ENCODE data around the gene IARS1. TPM values are rescaled to one million over a fixed set of nuclear protein-coding genes. Genes with fewer than 3 reads are reported as not detected.
A peak's percentile ranks its signal among the peaks of the same experiment; 100 is the strongest.

IARS1 gene
- total and polyA plus RNA-seq, 2 of the 13 experiments (the other 11 are each of a cell fraction or from before 2014, with no cell fraction given), result 55.9 to 185 TPM

DNA sequence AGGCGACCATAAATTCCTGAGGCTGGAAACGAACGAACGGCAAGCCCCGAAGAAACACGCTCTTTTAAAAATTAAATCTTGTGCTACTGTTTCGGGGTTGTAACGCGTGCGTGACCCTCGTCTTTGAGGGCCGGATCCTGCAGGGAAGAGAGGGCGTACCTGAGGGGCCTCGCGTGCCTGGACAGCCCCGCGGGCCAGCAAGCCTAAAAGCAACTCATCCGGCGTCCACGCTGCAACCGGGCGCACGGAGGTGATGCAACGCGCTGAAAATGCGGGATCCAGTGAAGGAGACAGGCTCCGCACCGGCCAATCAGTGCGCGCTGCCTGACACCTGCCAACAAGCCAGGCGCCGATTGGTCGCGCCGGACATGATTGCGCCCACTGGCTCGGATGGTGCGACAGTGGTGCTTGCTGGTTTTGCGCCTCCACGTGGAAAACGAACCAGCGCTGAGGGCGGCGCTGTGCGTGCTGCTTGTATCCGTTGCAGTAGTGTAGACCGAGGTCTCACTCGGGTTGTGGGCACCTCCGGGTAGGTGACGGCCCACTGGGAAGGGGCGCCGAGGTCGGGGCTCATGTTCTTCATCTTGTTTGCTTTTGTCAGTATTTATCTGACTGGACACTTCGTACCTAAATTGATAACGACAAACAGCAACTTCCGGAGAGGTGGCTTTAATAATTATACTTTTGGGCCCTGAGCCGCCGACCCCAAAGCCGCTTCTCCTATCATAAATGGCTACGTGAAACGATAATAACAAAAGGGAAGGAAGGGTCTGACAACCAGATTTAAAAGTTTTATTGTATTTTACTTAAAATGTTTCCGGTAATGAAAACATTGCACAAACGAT, at the start of gene IARS1 (continued):
- TF ChIP-seq, protein P1, sequence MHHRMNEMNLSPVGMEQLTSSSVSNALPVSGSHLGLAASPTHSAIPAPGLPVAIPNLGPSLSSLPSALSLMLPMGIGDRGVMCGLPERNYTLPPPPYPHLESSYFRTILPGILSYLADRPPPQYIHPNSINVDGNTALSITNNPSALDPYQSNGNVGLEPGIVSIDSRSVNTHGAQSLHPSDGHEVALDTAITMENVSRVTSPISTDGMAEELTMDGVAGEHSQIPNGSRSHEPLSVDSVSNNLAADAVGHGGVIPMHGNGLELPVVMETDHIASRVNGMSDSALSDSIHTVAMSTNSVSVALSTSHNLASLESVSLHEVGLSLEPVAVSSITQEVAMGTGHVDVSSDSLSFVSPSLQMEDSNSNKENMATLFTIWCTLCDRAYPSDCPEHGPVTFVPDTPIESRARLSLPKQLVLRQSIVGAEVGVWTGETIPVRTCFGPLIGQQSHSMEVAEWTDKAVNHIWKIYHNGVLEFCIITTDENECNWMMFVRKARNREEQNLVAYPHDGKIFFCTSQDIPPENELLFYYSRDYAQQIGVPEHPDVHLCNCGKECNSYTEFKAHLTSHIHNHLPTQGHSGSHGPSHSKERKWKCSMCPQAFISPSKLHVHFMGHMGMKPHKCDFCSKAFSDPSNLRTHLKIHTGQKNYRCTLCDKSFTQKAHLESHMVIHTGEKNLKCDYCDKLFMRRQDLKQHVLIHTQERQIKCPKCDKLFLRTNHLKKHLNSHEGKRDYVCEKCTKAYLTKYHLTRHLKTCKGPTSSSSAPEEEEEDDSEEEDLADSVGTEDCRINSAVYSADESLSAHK (CRISPR knock-in tag; IDR thresholded peaks at IDR 0.05; ENCODE audit: borderline replicate concordance), result no peak
- TF ChIP-seq, protein P2, sequence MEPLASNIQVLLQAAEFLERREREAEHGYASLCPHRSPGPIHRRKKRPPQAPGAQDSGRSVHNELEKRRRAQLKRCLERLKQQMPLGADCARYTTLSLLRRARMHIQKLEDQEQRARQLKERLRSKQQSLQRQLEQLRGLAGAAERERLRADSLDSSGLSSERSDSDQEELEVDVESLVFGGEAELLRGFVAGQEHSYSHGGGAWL (CRISPR knock-in tag; IDR thresholded peaks at IDR 0.05), result peak; percentile 97
- TF ChIP-seq, protein P3, sequence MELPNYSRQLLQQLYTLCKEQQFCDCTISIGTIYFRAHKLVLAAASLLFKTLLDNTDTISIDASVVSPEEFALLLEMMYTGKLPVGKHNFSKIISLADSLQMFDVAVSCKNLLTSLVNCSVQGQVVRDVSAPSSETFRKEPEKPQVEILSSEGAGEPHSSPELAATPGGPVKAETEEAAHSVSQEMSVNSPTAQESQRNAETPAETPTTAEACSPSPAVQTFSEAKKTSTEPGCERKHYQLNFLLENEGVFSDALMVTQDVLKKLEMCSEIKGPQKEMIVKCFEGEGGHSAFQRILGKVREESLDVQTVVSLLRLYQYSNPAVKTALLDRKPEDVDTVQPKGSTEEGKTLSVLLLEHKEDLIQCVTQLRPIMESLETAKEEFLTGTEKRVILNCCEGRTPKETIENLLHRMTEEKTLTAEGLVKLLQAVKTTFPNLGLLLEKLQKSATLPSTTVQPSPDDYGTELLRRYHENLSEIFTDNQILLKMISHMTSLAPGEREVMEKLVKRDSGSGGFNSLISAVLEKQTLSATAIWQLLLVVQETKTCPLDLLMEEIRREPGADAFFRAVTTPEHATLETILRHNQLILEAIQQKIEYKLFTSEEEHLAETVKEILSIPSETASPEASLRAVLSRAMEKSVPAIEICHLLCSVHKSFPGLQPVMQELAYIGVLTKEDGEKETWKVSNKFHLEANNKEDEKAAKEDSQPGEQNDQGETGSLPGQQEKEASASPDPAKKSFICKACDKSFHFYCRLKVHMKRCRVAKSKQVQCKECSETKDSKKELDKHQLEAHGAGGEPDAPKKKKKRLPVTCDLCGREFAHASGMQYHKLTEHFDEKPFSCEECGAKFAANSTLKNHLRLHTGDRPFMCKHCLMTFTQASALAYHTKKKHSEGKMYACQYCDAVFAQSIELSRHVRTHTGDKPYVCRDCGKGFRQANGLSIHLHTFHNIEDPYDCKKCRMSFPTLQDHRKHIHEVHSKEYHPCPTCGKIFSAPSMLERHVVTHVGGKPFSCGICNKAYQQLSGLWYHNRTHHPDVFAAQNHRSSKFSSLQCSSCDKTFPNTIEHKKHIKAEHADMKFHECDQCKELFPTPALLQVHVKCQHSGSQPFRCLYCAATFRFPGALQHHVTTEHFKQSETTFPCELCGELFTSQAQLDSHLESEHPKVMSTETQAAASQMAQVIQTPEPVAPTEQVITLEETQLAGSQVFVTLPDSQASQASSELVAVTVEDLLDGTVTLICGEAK (IDR thresholded peaks at IDR 0.05), result no peak
- TF ChIP-seq, protein P3 (CRISPR knock-in tag; IDR thresholded peaks at IDR 0.05), result peak; percentile 88
- TF ChIP-seq HOXA5 (CRISPR knock-in tag; IDR thresholded peaks at IDR 0.05) (peak; percentile 93), ZNF274 (CRISPR knock-in tag; IDR thresholded peaks at IDR 0.05) (peak; percentile 95), KLF11 (CRISPR knock-in tag; IDR thresholded peaks at IDR 0.05) (peak; percentile 55; the same call in 1 of the 2 replicates), FOXK1 (CRISPR knock-in tag; IDR thresholded peaks at IDR 0.05; ENCODE audit: borderline replicate concordance, low read depth) (peak; percentile 81; the same call in 1 of the 2 replicates), HMG20A (CRISPR knock-in tag; IDR thresholded peaks at IDR 0.05; ENCODE audit: borderline replicate concordance) (peak; percentile 47; the same call in 1 of the 2 replicates)
- TF ChIP-seq, protein P4, sequence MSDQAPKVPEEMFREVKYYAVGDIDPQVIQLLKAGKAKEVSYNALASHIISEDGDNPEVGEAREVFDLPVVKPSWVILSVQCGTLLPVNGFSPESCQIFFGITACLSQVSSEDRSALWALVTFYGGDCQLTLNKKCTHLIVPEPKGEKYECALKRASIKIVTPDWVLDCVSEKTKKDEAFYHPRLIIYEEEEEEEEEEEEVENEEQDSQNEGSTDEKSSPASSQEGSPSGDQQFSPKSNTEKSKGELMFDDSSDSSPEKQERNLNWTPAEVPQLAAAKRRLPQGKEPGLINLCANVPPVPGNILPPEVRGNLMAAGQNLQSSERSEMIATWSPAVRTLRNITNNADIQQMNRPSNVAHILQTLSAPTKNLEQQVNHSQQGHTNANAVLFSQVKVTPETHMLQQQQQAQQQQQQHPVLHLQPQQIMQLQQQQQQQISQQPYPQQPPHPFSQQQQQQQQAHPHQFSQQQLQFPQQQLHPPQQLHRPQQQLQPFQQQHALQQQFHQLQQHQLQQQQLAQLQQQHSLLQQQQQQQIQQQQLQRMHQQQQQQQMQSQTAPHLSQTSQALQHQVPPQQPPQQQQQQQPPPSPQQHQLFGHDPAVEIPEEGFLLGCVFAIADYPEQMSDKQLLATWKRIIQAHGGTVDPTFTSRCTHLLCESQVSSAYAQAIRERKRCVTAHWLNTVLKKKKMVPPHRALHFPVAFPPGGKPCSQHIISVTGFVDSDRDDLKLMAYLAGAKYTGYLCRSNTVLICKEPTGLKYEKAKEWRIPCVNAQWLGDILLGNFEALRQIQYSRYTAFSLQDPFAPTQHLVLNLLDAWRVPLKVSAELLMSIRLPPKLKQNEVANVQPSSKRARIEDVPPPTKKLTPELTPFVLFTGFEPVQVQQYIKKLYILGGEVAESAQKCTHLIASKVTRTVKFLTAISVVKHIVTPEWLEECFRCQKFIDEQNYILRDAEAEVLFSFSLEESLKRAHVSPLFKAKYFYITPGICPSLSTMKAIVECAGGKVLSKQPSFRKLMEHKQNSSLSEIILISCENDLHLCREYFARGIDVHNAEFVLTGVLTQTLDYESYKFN (CRISPR knock-in tag; conservative IDR thresholded peaks at IDR 0.05), result peak; percentile 55
- TF ChIP-seq, protein P5, sequence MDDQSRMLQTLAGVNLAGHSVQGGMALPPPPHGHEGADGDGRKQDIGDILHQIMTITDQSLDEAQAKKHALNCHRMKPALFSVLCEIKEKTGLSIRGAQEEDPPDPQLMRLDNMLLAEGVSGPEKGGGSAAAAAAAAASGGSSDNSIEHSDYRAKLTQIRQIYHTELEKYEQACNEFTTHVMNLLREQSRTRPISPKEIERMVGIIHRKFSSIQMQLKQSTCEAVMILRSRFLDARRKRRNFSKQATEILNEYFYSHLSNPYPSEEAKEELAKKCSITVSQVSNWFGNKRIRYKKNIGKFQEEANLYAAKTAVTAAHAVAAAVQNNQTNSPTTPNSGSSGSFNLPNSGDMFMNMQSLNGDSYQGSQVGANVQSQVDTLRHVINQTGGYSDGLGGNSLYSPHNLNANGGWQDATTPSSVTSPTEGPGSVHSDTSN (CRISPR knock-in tag; IDR thresholded peaks at IDR 0.05; ENCODE audit: borderline replicate concordance), result no peak
